GM13976 (cell line): ENCODE results near the gene KDM5A.

Source experiments
- DNase-seq: peaks from one replicate; pipeline ENCODE4 v3.0.0; 2012; ENCODE audit warnings: low spot score
- in situ Hi-C: fragments of 300-500 bp; cut with MboI; formaldehyde crosslinking; loops from one replicate; pipeline ENCODE4 v1.12.0; 2022; ENCODE audit warnings: low sequenced_read_pairs, mixed read lengths, inconsistent platforms; ENCODE audit not compliant: unreplicated experiment
- TF ChIP-seq, protein P1 (sequence below): IDR thresholded peaks from 2 replicates; pipeline ENCODE4 v1.5.1; 2012; ENCODE audit warnings: borderline replicate concordance, mild to moderate bottlenecking; ENCODE audit not compliant: insufficient read depth; ENCODE audit errors: extremely low read depth, missing control alignments, control extremely low read depth

Gene KDM5A

DNA sequence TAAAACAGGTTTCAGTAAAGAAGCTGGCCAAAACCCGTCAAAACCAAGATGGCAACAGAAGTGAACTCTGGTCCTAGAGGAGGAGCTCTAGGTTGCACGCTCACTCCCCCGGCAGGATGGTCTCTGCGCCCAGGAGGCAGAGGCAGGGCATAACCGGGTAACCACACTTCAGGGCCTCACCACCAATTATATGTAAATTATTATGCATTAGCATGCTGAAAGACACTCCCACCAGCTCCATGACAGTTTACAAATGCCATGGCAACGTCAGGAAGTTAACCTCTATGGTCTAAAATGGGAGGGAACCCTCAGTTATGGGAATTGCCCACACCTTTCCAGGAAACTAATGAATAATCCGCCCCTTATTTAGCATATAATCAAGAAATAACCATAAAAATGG is 155.1 kb downstream of the KDM5A start:
- TF ChIP-seq, protein P1, sequence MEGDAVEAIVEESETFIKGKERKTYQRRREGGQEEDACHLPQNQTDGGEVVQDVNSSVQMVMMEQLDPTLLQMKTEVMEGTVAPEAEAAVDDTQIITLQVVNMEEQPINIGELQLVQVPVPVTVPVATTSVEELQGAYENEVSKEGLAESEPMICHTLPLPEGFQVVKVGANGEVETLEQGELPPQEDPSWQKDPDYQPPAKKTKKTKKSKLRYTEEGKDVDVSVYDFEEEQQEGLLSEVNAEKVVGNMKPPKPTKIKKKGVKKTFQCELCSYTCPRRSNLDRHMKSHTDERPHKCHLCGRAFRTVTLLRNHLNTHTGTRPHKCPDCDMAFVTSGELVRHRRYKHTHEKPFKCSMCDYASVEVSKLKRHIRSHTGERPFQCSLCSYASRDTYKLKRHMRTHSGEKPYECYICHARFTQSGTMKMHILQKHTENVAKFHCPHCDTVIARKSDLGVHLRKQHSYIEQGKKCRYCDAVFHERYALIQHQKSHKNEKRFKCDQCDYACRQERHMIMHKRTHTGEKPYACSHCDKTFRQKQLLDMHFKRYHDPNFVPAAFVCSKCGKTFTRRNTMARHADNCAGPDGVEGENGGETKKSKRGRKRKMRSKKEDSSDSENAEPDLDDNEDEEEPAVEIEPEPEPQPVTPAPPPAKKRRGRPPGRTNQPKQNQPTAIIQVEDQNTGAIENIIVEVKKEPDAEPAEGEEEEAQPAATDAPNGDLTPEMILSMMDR, result no peak
- no peak for DNase-seq
- in situ Hi-C loops, result no loop called here

DNA sequence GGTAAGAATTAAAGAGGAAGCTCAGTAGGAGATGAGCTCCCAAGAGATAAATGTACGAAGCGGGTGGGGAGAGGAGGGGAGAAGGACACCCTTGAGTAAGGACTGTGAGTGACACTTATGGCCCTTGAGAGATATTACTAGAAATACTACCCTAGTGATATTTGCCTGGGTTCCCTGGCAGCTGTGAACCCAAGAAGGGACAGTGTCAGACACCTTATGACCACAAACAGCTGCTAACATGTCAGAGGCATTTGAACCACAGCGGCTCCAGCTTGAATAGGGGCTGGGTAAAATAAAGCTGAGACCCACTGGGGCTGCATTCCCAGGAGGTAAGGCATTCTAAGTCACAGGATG is 155.5 kb downstream of the KDM5A start:
- no peak for DNase-seq
- TF ChIP-seq, protein P1, result no peak
- in situ Hi-C loops, result no loop called here

DNA sequence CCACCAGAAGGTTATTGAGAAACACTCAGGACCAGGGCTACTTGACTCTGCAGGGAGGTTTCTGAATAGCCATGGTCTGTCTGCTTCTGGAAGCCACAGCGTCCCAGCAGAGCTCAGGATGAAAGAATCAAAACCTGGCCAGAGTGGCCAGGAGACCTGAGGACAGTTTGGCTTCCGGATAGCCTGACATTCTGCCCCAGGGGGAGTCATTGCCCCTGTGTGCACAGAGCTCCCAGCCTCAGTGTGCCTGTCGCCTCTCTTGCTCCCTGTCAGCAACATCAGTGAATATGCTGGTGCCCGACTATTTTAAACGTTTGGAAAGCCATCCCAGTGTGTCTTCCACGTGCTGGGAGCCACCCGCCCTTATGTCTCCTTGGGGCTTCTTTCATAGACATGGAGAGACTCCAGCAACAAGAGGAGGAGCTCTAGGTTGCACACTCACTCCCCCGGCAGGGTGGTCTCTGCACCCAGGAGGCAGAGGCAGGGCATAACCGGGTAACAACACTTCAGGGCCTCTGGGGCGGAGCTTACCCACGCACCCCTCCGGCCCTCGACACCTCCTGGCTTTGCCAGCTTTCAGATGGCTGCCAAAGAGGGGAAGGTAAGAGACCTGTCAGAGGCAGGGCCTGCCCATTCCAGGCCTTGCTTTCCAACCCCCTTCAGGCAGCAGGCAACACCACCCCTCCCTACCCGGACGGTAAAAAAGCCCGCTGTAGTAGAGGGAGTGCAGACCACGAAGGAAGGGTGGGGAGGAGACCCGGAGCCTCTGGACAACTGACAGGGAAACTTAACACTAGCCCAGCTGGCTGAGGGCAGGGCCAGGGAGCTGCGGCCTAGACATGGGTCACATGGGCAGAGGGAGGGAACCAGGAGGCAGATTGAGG is 156.1 kb downstream of the KDM5A start:
- TF ChIP-seq, protein P1, result no peak
- no peak for DNase-seq
- in situ Hi-C loops, result no loop called here

DNA sequence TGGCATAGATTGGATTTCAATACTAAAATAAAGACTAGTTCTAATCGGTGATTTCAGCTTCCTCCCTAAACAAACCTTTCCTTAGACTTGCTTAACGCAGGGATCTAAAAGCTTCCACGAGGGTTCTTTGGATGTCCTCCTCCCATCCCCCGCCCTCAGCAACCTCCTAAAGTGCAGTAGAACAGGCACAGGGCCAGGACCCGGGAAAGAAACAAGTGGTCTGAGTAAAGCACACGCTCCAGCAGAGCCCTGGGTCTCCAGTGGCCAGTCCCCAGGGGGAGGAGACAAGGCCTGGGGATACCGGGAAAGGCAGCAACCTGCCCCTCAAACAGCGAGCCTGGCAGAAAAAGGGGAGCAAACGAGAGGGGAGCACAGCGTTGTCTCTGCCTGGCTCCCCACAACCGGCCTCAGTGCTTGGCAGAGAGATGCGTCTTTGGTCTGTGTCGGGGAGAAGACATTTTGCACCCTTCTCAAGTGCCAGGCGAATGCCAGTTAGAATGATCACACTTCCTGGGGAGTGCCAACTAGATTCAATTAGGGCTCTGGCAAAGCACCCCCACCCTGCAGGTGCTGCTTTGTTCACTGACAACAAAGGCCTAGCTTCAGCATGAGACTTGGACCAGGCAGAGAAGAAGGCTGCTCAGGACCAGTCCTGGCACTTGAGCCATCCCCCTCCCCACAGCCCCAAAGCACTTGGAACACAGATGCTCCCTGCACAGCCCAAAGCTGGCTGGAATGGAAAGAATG is 158.0 kb downstream of the KDM5A start:
- in situ Hi-C loops, result no loop called here
- TF ChIP-seq, protein P1, result no peak
- DNase-seq, result no peak
